HUDEP-2 (cell line): ENCODE data around the gene HCN1.

Experiments used
- DNase-seq, 76 experiments: peaks; one replicate each; lab custom pipeline; 2025; ENCODE audit not compliant: unreplicated experiment in 76 of 76; lab: John Stamatoyannopoulos, UW

Gene HCN1

DNA sequence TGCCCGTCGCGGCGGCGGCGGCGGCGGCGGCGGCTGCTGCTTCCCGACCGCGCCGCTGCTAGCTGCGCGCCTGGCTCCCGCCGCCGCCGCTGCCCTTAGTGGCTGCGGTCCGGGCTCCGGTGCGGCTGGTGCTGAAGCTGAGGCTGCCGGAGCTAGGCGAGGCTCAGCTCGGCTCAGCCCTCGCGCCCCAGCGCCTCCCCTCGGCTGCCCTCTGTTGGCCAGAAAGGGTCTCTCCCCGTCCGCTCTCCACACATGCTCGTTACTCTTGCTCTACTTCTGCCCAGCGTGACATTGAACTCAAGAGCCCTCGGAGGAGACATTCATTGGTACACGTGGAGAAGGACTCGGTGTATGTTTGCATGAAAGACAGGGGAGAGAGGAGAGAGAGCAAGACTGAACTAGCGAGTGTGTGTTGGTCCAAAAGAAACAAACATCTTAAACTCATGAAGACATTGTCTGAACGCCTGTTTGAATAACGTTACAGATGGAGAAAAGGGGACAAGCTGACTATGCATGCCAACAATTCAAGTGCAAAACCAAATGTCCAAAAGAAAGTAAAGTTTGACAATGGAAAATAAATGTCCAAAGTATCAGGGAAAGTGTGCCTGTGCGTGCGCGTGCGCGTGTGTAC lies at the start of gene HCN1:
TSS of gene HCN1 (minus strand) at position 175 of the 631 bp plus-strand sequence.
- DNase-seq, result peak in 26 of 76 experiments; percentile 0 to 41 (median 14)

DNA sequence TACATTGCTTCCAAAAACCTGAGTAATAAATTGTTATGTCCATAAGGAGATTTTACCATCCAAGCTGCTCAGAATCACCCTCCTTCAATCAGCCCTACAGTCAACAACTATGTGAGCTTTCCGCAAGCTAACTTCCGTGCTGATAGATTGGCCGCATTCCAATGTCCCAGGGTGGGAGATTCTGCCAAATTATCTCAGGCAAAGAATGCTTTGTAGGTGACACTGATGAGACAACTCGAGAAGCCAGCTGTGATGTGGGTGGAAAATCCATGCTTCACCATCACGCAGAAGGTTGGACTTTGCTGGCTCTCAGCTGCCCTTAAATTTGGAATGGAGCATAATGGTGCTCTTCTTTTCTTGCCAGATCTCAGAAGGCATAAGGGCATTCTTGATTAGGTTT lies 44.9 kb upstream of the HCN1 start:
- no peak for DNase-seq

DNA sequence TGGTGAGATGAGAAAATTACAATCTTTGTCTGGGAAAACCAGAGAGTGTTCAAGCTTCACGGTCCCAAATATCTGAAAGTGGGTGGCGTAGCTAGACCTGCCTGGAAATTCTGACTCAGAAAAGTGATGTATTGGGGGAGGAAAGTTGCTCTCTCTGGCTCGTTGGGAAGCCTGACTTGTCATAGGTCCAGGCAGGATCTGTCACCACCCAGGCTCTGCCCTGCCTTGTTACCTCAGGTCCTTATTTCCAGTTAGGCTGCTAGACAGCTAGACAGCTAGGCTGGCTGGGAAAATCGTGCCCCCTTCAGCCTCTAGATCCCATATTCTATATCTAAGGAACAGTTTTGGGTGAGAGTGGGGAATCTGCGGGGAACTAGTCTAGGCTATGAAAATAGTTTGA lies 41.0 kb upstream of the HCN1 start:
- no peak for DNase-seq

DNA sequence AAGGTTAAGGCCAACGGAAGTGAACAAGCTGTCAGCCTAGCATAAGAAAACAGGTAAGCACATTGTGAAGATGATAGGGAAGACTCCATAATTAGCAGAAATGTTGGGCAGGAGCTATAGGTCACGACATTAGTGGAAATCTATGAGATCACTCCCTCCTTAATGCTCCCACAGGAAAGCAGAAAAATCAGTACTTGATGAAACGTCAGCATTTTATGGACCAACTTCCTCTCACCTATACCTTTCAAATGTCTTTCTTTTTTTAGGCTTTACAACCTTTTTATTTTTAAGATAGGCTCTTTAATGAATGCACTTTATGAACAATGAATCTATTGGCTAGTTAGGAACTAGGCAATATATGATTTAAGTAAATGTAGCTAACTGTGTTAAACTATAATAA lies 29.4 kb upstream of the HCN1 start:
- no peak for DNase-seq

DNA sequence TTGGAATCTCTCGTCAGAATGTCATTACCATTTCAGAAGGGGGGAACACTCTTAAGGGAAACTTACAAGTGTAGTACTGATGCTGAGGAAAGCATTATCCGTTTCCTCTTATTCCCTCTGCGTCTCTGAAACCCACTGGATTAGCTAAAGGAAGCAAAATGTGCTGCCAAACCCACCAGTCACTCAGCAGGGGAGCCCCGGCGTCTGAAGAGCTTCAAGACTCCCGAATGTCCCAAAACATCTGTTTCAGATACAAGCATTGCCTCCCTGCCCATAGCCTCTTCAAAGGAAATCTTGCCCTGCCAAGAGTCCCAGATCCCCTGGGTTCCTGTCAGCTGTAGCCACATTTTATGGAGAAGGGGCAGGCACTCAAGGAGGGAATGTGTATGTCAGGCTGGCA lies 1.0 kb upstream of the HCN1 start:
- no peak for DNase-seq

DNA sequence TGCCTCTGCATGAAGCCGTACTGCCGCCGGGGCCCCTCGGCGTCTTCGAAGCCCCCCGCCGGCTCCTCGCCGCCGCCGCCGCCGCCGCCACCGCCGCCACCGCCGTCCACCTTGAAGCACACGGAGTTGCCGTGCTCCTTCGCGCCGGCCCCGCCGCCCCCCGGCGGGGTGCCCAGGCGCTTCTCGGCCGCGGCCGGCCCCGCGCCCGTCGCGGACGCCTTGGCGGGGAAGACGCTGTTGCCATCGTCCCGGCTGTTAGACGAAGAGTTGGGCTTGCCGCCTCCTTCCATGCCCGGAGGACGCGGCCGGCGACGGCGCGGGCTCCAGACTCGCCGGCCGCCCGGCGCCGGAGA lies 400 bp downstream of the HCN1 start:
- DNase-seq, result no peak

DNA sequence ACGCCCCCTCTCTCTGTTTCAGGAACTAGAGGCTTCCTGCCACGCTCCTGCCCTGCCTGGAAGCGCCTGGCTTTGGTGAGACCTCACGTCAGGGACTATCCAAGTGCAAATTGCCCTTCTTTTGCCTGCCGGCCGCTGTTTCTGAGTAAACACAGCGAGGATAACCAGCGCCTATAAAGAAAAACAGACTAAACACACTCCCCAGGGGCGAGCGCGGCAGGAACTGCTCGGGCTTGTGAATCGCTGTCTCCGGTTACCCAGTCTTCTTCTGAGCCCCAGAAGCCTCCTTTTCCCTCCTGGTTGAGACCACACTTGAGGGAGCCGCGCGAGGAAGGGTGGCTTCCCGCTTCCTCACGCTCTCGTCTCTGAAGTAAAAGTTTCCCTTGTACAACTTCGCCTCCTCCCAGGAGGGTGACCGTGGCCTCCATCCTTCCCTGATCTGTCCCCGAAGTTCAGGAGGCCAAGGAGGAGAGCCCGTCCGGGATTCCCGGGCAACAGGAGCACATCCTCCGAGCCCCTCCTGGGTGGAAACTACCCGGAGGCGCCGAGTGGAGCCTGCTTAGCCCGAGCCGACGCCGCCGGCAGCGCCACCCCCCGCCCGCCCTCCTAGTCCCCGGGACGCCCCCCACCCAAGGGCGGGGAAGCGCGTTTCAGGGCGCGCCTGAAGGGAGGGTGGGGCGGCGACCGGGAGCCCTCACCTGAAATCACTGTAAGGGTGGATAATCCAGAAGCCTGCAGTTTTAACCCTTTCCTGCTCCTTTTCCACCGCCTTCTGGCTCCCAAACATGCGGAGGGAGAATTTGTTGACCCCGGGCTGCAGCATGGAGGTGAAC lies 993 bp downstream of the HCN1 start:
- no peak for DNase-seq

DNA sequence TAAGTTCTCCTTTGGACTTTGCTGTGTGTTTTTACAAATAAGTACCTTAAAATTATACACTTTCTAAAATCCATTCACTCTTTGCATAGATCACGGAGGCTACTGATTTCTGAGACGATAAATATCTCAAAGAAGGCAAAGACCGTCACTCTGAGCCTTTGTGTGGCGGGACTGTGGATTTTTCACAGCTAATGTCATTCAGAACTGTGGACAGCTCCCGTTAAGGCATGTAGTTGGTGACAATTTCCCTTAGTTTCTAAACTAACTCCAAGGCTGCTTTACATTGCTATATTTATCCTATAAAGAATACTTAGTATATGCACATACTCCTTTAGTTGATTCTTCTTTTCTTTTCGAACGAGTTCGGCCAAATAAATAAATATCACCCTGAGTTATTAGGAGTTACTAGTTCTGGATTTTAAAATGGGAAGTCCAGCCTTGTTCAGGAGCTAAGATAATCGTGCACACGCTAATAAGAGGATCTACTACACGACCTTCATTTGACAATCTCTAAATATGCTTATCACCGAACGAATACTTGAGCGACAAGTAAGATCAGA lies 1.8 kb downstream of the HCN1 start:
- DNase-seq, result no peak

DNA sequence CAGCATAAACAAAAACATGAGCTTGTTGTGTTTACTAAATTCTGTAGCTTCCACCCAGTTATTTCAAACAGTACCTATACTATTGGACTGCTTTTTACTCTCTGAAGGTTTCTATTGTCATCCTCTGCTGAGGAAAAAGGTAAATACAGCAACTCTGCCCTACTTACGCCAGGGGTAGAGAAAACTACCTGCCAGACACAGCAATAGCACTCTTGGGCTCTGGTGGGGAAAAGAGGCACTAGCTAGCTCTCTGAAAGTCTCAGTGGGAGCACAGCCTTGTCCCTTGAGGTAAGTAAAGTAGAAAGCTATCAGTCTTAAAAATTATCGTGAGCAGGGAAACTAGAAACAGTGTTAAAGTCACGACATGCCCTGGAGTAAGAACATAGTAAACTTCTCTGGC lies 3.7 kb downstream of the HCN1 start:
- no peak for DNase-seq

DNA sequence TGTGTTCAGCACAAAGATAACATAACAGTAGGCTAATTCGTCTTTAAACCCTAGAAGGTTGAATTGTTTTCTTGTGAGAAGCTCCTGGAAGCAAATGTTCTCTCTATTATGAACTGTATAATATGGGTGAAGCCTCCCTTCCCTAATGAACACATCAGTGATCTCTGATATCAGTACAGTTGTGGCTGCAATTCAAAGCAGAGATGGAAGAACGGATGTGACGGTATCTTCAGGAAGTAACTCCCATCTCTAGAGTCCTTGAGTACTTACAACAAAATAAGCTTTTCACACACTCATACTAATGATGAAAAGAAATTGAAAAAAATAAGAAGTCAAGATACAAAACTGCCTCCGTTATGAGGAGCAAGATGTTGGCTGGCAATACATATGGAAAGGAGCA lies 4.5 kb downstream of the HCN1 start:
- DNase-seq, result no peak

DNA sequence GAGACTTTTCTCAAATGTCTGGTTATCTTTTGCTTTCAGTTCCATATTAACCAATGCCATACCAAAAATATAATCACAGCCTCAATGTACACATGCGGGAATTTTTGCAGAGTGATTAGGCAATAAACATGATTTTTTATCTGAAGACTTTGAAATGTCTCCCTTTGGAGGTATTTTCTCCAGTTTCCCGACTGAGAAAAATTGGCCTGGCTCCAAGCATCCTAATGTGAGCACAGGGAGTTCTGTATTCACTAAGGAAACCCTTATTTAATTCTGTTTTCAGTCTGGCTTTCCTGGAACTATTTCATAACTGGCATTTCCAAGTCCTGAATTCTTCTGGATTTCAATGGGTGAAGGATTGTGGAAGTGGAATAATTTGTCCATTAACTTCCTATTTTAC lies 8.5 kb downstream of the HCN1 start:
- no peak for DNase-seq

DNA sequence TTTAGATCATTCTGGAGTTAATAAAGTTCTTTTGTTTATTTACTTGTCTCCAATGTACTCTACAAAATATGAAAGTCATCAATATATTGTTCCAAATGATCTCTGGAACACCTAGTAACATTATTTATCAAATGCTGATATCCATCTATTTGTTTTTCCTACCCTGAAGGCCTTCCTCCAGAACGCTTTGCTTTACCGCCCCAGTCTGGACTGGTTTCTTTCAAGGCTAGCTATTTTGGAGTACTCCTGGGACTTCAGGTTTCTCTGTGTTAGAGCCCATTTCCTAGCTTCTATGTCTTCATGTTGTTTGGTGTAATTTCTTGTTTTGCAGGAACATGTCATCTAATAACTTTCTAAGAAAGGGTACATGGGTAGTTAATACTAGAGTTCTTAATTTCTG lies 9.6 kb downstream of the HCN1 start:
- no peak for DNase-seq

DNA sequence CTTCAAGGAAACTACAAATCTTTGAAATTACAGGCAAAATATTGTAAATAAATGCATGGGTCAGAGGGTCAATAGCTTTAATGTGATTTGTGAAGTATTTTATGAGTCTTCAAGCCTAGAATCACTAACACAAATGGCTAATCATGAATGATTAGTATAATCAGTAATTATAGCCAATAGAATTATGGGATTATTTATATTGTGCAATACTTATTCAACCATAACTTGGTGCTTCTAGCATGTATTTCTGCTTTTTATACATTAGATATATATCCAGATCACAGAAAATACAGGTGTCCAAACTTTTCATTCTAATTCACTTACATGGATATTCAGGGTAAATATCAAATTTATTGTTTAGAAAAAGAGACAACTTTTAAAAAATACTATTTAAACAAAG lies 12.1 kb downstream of the HCN1 start:
- no peak for DNase-seq

DNA sequence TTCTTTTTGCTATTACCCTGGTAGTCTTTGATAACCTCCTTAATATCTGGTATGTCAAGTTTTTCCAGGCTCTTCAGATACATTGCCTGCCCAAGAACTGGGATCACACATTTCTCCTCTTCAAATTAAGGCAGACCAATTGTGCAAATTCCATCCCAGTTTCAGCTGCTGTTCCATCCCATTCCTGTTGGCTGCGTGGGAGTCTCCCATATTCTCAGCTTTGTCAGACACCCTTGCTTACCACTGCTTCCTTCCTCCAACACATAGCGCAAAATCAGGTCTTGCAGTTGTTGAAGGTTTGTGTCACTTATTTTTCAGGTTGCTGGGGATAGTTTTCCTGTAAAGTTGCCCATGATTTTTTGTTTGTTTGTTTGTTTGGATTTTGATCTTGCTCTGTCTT lies 15.2 kb downstream of the HCN1 start:
- DNase-seq, result no peak

DNA sequence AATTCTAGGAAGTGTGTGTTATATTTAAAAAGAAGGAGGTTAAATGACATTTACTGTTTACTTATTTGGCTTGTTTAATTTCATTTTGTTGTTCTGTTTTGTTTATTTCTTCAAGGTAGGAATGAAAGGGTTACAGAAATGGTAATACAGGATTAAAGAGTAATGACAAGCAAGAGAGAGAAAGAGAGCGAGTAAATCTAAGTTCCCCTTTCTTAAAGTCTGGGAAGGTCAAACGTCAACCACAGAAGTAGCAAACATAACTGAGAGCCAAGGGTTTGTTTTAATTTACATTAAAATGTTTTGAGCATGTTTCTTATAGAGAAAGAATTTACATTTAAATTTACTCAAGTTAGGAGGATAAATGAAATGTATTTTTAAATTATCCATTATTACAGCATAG lies 18.7 kb downstream of the HCN1 start:
- no peak for DNase-seq

DNA sequence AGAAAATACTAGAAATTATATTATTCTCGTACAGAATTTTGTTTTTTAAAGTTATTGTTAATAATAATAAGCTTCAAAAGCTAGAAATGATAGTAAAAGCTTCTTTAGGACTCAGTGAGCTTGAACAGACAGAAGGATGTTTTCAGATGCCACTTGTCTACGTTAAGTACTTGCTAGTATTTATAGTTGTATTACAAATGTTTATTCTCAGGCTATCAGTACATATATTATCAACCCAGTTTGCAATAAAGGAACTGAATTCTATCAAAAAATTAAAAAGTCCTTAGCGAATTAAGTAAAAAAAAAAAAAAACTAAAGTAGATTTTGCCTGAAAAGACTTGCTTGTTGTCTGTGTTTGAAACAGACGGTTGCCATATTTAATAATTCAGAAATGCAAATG lies 23.9 kb downstream of the HCN1 start:
- DNase-seq, result no peak

DNA sequence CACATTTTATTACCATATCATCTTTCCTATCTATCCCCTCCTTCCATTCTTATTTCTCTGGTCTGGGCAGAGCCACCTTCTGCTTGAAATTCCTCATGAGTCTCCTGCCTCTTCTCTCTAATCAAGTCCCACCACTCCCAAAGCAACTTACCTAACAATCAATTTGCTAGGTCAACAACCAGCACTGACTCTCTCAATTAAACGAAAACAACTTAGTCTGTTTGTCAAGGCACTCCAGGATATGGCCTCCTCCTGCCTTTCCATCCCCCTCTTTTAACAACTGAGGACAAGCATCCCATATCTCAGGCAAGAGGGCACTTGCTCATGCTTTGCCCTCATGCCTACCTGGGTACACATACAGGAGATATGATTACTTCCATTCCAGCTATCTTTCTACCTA lies 47.4 kb downstream of the HCN1 start:
- DNase-seq, result no peak

DNA sequence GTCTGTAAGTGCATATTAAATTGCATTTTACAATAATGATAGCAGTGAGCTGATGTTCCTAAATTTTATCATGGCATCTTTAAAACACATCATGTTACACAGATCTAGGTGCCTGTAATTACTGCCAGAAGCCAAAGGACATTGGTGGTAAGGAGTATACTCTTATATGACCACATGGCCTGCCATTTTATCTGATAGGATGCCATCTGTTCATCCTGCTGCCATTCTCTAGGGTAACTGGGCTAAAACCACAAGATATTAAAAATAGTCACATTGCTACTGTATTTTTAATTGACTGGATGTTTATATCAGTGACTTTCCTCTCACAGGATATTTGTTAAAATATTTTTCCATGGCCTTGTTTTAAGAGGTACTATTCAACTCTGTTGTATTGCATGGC lies 53.1 kb downstream of the HCN1 start:
- DNase-seq, result no peak

DNA sequence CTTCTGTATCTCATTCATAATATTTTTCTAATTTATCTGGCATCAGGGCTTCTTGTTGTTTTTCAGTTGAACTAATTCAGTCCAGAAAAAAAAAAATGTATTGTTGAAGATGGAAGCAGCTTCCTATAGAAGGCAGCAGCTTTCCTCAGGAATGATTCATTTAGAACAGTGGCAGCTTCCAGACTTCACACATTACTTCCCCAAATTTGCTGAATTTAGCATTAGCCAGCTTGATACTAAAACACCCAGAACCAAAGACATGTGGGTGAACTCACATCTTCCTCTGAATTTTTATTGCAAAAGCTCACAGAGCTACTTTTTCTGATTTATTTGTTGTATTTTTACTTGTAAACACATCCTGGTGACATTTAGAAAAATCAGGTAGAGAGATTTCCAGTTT lies 53.8 kb downstream of the HCN1 start:
- DNase-seq, result no peak

DNA sequence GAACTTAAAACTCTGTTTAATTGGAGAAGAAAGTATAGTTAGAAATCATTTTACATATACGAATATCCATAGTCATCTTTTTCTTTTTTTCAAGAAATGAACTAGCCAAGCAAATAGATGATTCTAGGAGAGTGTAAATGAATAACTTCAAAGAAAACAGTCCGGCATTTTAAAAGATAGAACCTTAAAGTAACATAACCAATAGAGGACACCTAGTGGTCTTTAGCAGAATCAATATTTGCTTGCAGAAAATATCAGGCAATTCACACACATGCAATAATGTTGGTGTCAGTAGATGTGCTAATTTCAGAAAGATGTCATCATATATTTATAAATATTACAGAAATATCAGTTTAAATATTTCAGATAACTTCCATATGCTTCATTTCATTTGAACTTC lies 57.1 kb downstream of the HCN1 start:
- peak in 1 of 76 experiments; percentile 1 for DNase-seq

DNA sequence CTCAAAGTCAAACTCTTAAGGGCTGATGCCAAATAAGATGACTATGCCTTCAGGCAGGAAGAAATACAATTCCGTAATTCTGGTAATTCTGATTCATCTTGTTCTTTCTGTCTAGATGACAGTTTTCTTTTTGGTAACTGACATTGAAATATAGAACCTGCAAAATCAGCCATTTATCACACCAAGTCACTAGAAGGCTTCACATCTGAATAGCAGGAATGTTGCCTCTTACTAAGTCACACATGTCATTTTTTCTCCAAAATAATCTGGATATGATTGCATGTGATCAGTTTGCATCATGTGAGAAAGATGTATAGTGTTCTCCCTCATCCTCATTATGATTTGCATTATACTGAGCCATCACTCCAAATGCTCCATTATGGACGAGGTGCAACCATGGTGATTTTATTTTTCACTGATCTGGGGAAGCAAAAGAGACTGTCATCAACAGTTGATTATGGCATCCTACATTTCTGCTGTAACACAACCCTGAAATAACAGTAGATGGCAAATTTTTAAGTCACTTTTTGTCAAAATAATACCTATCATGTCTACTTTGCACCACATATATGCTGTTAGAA lies 69.0 kb downstream of the HCN1 start:
- DNase-seq, result no peak

DNA sequence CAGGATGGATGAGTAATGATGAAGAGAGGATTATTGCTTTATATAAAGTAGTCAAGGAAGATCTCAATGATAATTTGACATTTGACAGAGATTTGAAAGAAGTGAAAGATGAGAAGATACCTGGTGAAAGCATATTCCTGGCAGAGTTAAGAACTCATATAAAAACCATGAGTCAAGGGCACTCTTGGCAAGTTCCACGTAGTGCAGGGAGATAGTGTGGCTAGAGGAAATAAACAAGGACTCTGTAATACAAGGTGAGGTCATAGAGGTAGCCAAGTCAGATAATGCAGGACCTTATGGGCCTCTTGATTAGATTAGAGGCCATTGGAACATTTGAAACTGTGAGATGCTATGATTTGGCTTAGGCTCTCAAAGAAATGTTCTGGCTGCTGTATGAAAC lies 72.3 kb downstream of the HCN1 start:
- DNase-seq, result no peak
